Ishikawa (cell line): ENCODE results near the gene MGLL.

Experiments
- CEBPB ChIP-seq: IDR thresholded peaks from 2 replicates; pipeline ENCODE4 v1.6.1; 2012
- CREB1 ChIP-seq: IDR thresholded peaks from 2 replicates; pipeline ENCODE4 v1.6.1; 2012; ENCODE audit warnings: low read depth
- EGR1 ChIP-seq: IDR thresholded peaks from 2 replicates; pipeline ENCODE4 v1.6.1; 2012
- EP300 ChIP-seq: IDR thresholded peaks from 2 replicates; pipeline ENCODE4 v1.6.1; 2012; ENCODE audit warnings: borderline replicate concordance
- FOXM1 ChIP-seq: IDR thresholded peaks from 2 replicates; pipeline ENCODE4 v1.6.1; 2012; ENCODE audit warnings: low read depth, borderline replicate concordance
- NFIC ChIP-seq: IDR thresholded peaks from 2 replicates; pipeline ENCODE4 v1.6.1; 2012
- RAD21 ChIP-seq: IDR thresholded peaks from 2 replicates; pipeline ENCODE4 v1.6.1; 2012; ENCODE audit warnings: low read depth
- TAF1 ChIP-seq: IDR thresholded peaks from 2 replicates; pipeline ENCODE4 v1.6.1; 2012; ENCODE audit warnings: low read depth, mild to moderate bottlenecking
- TCF12 ChIP-seq: IDR thresholded peaks from 2 replicates; pipeline ENCODE4 v1.6.1; 2012; ENCODE audit warnings: low read depth
- TEAD4 ChIP-seq: IDR thresholded peaks from 2 replicates; pipeline ENCODE4 v1.6.1; 2012
- YY1 ChIP-seq: IDR thresholded peaks from 2 replicates; pipeline ENCODE4 v1.6.1; 2012; ENCODE audit warnings: low read depth
- ZBTB7A ChIP-seq: IDR thresholded peaks from 2 replicates; pipeline ENCODE4 v1.6.1; 2012; ENCODE audit warnings: low read depth
- TF ChIP-seq, protein P1 (sequence below): IDR thresholded peaks from 2 replicates; pipeline ENCODE4 v1.6.1; 2012
- TF ChIP-seq, protein P2 (sequence below): IDR thresholded peaks from 2 replicates; pipeline ENCODE4 v1.6.1; 2012
- TF ChIP-seq, protein P3 (sequence below): IDR thresholded peaks from 2 replicates; pipeline ENCODE4 v1.6.1; 2012; ENCODE audit warnings: low read depth, mild to moderate bottlenecking

MGLL gene

DNA sequence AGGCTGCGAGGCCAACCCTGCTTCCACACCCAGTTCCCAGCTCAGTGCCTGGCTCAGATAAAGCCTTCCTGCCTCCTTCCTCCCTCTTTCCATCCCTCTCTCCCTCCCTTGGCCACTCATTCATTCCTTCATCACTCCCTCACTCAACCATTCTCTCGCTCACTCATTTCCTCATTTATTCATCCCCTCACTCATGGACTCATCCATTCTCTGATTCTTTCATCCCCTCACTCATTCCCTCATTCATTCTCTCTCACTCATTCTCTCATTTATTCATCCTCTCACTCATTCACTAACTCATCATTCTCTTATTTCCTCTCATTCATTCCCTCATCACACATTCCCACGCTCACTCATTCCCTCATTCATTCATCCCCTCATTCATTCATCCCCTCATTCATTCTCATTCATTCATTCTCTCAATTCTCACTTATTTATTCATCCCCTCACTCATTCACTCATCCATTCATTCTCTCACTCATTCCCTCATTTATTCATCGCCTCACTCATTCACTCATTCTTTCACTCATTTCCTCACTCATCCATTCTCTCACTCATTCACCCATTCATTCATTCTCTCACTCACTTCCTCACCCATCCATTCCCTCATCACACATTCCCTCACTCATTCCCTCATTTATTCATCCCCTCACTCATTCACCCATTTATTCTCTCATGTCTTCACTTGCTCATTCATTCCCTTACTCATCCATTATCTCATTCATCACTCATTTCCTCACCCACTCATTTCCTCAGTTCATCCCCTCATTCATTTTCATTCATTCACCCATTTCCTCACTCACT is 136.4 kb downstream of the MGLL start:
- no peak for TF ChIP-seq CREB1
- TF ChIP-seq FOXM1: no peak
- no peak for TF ChIP-seq ZBTB7A
- TF ChIP-seq EP300: no peak
- no peak for TF ChIP-seq RAD21
- TF ChIP-seq, protein P1, sequence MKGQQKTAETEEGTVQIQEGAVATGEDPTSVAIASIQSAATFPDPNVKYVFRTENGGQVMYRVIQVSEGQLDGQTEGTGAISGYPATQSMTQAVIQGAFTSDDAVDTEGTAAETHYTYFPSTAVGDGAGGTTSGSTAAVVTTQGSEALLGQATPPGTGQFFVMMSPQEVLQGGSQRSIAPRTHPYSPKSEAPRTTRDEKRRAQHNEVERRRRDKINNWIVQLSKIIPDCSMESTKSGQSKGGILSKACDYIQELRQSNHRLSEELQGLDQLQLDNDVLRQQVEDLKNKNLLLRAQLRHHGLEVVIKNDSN: no peak
- no peak for TF ChIP-seq TEAD4

DNA sequence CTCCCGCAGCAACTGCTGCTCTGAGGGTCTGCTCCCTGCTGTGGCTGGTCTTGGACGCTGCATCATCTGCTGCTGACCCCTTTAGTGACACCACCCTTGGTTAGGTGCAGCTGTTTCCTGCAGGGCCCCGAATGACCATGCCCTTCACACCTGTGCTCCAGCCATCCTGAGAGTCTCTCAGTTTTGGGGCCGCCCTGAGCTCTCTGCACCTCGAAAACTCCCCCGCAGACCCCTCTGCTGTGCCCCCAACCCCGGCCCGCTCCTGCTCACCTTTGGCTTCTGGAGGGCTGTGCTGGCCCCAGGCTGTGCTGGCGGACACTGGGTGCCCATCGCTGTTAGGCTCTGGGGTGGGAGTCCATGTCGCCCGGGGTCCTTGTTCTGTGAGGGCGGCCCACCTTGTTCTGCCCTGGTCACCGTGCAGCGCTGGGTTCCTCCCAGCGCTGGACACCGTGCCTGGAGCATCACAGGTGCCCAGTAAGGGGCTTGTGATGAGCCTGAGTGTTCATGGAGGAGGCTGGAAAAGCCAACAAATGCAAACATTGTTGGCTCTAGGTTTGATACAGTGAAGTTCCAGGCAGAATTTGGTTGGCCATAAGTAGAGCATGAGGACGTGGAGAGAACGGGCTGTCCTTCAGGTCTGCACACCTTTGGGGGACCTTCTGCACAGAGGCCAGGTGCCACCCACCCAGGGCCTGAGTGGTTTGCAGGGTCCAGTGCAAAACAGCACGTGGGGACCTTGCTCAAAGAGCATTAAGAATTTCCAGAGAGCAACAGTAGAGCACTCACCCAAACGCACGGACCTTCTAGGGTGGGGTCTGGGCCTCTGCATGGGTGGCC is 137.2 kb downstream of the MGLL start:
- no peak for TF ChIP-seq FOXM1
- no peak for TF ChIP-seq EP300
- TF ChIP-seq EGR1: no peak
- no peak for TF ChIP-seq YY1
- TF ChIP-seq CEBPB: no peak
- TF ChIP-seq ZBTB7A: no peak
- TF ChIP-seq, protein P1: no peak
- no peak for TF ChIP-seq TEAD4
- TF ChIP-seq, protein P2, sequence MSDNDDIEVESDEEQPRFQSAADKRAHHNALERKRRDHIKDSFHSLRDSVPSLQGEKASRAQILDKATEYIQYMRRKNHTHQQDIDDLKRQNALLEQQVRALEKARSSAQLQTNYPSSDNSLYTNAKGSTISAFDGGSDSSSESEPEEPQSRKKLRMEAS: no peak
- TF ChIP-seq NFIC: no peak
- TF ChIP-seq TCF12: no peak
- no peak for TF ChIP-seq RAD21
- TF ChIP-seq, protein P3, sequence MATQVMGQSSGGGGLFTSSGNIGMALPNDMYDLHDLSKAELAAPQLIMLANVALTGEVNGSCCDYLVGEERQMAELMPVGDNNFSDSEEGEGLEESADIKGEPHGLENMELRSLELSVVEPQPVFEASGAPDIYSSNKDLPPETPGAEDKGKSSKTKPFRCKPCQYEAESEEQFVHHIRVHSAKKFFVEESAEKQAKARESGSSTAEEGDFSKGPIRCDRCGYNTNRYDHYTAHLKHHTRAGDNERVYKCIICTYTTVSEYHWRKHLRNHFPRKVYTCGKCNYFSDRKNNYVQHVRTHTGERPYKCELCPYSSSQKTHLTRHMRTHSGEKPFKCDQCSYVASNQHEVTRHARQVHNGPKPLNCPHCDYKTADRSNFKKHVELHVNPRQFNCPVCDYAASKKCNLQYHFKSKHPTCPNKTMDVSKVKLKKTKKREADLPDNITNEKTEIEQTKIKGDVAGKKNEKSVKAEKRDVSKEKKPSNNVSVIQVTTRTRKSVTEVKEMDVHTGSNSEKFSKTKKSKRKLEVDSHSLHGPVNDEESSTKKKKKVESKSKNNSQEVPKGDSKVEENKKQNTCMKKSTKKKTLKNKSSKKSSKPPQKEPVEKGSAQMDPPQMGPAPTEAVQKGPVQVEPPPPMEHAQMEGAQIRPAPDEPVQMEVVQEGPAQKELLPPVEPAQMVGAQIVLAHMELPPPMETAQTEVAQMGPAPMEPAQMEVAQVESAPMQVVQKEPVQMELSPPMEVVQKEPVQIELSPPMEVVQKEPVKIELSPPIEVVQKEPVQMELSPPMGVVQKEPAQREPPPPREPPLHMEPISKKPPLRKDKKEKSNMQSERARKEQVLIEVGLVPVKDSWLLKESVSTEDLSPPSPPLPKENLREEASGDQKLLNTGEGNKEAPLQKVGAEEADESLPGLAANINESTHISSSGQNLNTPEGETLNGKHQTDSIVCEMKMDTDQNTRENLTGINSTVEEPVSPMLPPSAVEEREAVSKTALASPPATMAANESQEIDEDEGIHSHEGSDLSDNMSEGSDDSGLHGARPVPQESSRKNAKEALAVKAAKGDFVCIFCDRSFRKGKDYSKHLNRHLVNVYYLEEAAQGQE: no peak
- no peak for TF ChIP-seq TAF1
- TF ChIP-seq CREB1: no peak

DNA sequence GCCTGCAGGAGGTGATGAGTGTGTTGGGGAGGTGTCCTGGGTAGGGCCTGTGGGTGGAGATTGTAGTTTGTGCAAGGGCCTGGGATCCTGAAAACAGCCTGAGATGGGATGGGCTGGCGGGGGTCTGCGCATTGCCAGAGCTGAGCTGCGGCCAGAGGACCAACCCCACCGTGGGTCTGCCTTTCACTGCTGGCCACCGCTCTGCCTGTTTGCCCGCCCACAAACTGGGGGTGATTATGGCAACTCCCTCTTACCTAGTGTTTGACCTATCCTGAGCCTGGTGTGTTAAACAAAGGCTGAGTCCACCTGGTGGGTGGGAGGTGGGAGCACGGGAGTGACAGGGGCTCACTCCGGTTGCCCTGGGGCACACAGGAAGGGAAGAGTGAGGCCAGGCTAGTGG is 139.8 kb downstream of the MGLL start:
- no peak for TF ChIP-seq TAF1
- no peak for TF ChIP-seq YY1
- TF ChIP-seq ZBTB7A: no peak
- TF ChIP-seq EGR1: no peak
- TF ChIP-seq, protein P1: no peak
- no peak for TF ChIP-seq NFIC
- TF ChIP-seq EP300: no peak
- TF ChIP-seq RAD21: no peak
- TF ChIP-seq CEBPB: no peak
- no peak for TF ChIP-seq FOXM1
- TF ChIP-seq TEAD4: no peak
- no peak for TF ChIP-seq CREB1
- TF ChIP-seq, protein P3: no peak
- no peak for TF ChIP-seq TCF12
- TF ChIP-seq, protein P2: no peak

DNA sequence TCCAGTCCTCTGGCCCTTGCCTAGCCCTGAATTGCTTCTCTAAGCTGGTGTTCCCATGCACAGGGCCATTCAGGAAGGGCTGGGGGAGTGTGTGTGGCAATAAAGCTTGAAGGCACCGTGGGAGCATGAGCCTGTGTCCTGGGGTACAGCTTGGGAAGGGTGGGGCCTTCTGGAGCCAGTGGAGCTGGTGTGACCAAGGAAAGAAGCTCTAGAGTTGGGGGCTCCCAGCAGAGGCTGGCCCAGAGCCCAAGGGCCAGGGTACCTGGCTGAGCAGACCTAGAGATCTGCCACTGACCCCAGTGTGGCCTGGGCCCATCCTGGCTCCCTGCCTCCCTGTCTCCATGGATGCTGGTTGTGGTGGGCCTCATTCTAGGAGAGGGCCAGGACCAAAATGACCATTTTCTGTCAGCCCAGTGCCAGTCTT is 141.5 kb downstream of the MGLL start:
- TF ChIP-seq CEBPB: no peak
- TF ChIP-seq FOXM1: no peak
- no peak for TF ChIP-seq EGR1
- TF ChIP-seq, protein P1: no peak
- TF ChIP-seq EP300: no peak
- TF ChIP-seq YY1: no peak
- TF ChIP-seq, protein P3: no peak
- TF ChIP-seq CREB1: no peak
- no peak for TF ChIP-seq TEAD4
- TF ChIP-seq TCF12: no peak
- TF ChIP-seq, protein P2: no peak
- TF ChIP-seq RAD21: no peak
- TF ChIP-seq TAF1: no peak
- TF ChIP-seq ZBTB7A: no peak
- TF ChIP-seq NFIC: no peak
